HG03457 (cell line): ENCODE measurements around the gene SLC41A1.
A peak's percentile ranks its signal among the peaks of the same experiment; 100 is the strongest.
"Not testable (repeated sequence)": the region's sequence is repeated elsewhere in the genome, so short reads cannot be mapped to it uniquely, and the experiment has no call there.

Source experiments
- ATAC-seq: cut with Tn5 transposase; IDR thresholded peaks from one replicate; pipeline ENCODE4 v1.9.1; 2021; ENCODE audit warnings: moderate number of reproducible peaks; ENCODE audit not compliant: unreplicated experiment

Gene SLC41A1

DNA sequence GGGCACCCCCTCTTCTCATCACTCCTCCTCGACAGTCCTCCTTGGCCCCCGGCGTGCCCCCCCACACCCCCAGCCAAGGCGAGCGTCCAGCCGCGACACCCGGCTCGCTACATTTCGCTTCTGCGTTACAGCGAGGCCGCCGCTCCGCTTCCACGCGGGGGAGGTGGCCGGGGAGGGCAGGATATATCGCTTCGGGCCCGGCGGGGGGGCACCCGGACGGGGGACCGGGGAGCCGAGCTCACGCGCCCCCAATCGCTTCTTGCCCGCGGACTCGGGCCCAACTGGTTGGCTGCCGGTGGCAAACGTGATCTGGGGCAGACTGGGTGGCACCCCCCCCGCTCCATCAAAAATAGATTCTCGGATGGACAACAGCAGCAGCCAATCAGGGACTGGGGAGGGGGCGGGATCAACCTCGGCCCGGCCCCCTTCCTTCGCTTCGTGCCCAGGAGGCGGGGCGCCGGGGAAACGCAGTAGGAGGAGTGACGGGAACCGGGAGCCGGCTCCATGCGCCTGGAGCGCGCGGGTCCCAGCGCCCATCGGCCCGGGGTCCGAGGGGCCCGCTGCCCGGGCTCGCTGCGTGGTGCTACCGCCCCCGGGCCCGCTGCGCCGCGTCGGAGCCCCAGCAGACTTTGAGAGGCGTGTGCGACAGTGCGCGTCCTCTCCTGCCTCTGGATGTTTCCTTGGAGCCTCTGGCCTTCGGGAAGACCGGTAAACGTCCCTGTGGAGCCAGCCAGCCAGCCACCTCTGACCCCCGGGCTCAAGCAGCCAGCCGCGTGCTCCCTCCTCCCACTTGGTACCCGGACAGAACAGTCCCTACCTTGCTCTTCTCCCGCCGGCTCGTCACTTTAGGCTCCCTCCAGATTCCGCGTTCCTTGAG, at the start of gene SLC41A1:
Gene SLC41A1, minus strand, starts transcription at position 321 of the 877 bp plus-strand sequence. CDS start 2,757 bp downstream, outside the sequence.
- peak; percentile 74 for ATAC-seq

DNA sequence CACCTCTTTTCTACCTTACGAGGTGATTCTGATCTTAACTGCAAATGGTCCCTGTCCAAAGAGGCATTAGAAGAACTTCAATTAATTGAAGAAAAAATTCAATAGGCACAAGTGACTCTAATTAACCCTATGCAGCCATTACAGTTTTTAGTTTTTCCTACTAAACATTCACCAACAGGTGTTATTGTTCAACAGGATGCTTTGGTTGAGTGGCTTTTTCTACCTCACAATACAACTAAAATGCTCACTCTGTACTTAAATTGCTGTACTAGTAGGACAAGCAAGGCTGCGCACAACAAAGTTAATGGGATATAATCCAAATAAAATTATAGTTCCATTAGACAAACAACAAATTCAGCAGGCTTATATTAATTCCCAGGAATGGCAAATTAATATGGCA, 48.5 kb upstream of the SLC41A1 start:
- ATAC-seq = no peak

DNA sequence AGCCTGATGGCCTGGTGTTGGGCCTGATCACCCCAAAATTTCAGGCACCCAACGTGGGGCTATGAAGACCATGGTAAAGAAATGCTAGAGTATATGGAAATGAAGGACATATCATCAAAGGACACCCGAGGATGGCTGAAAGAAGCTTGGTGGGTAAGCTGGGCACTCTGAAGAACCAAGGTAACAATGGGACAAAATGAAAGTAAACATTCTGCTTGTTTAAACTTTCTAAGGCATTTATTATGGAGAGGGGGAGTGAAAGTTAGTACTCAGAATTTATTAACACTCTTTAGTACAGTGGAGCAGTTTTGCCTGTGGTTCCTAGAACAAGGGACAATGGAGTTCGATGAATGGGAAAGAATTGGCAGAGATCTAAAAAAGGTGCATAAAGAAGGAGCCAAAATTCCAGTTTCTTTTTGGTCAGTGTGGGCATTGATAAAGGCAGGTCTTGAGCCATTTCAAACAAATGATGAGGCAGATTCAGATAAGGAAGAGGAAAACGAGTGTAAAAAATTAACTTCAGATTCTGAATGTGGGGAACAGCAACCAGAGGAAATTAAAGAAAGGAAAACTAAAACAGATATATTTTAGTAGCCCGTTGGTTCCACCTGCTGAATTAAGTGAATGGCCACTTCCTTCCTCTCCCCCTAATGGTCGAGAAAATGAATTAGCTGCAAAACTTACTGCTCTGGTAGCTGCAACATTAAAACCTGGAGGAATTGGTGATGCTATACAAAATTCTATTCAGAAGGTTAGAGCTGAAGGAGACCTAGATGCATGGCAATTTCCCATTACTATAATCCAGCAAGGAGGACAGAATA, 45.4 kb upstream of the SLC41A1 start:
- no peak for ATAC-seq

- not testable (repeated sequence) for ATAC-seq
Measured at GRCh38 chr1:205857501-205857900, 44.5 kb upstream of the SLC41A1 start.

DNA sequence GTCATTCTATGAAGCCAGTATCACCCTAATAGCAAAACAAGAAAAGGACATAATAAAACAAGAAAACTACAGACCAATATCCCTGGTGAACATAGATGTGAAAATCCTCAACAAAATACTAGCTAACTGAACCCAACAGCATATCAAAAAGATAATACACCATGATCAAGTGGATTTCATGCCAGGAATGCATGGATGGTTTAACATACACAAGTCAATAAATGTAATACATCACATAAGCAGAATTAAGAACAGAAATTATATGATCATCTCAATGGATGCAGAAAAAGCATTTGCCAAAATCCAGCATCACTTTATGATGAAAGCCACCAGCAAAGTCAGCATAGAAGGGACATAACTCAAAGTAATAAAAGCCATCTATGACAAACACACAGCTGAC, 43.4 kb upstream of the SLC41A1 start:
- ATAC-seq = no peak

DNA sequence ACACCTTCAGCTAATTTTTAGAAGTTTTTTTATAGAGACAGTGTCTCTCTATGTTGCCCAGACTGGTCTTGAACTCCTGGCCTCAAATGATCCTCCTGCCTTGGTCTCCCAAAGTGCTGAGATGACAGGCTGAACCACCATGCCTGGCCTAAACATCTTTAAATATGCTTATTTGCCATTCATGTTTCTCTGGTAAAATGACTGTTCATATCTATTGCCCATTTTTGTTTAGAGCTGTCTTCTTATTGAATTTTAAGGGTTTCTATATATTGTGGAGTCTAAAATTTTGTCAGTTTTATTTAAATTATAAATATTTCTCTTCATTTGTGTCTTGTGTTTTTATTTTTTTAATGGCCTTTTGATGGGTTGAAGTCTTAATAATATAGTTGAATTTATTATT, 40.0 kb upstream of the SLC41A1 start:
- no peak for ATAC-seq

DNA sequence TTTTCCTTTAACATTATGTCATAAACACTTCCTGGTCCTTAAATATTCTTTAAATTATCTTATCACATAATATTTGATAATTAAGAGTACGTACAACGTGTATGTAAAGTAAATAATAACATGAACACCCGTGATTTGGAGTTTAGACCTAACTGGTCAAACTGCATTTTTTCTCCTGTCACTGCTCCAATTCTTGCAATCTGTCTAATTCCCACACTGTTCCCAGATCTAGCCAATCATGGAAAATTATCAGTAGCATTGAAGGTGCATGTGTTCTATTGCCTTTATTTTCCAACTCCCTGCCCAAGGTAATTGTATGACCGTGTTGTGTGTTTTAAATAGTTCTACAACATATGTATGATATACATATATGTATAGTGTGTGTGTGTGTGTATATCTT, 39.0 kb upstream of the SLC41A1 start:
- ATAC-seq = no peak

GRCh38 chr1:205849619-205850355, 36.8 kb upstream of the SLC41A1 start, which contains the start of gene PM20D1:
Gene PM20D1 (minus strand): TSS chr1:205850132. CDS start chr1:205850072, 60 bp downstream.
- ATAC-seq = peak; percentile 79

DNA sequence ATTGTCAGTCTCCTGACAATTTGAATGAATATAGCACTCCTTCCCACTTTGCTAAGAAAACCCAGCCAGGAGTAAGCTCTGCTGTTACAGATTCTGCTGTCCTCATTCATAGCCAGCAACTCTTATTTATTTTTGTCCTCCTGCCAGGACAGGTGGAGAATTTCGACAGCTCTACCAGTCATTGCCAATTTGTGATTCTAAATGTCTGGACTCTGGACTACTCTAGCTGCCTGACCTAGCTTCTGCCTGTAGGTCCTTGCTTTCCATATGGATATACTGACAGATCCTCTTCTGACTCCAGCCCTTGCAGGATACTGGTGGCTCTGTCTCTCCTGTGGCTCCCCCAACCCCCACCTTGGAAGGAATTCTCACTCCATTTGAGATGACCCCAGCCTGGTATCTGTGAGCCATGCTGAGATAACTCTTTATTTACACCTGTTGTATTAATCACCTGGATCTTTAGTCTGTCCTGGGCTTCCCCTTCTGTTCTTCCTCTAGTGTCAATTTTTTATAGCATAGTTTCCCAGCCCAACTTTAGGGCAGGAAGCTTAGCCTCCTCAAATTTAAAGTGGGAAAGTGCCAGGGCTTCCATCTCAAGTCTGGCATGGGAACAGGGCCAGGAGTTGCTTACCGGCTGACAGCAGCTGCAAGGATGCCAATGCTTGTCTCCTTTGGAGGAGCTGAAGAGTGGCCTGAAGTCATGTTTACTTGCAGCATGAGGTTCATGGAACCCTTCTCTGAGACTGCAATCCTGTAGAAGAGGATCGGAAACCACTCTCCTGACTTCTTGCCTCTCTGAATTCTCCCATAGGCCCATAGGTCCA, 30.2 kb upstream of the SLC41A1 start:
- ATAC-seq = no peak

- no peak for ATAC-seq
Measured at GRCh38 chr1:205842229-205842628, 29.2 kb upstream of the SLC41A1 start.

- no peak for ATAC-seq
Measured at GRCh38 chr1:205840146-205840923, 27.3 kb upstream of the SLC41A1 start.

DNA sequence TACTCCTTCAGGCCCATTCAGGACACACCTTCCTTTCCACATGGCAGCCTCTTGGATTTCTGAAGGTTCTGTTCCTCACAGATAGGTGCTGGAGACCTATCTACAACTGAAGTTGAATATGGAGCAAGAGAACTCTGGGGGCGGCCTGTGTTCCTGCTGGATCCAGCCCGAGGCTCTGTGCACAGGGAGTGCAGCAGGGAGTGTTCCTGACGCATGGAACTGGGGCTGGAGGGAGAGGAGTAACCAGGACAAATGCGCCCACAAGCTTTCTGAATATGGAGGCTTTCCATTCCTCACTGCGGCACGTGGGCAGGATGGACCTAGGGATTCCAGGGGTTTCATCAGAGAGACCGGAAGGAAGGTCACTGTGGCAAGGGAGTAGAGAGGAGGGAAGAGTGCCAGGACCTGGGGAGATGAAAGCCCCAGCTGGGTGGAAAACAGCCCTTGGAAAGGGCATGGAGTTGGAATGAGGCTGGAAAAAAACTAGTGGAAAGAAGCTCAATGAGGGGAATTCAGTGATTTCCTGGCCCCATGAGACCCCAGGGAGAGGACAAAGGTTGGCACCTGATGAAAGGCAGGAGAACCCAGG, 24.5 kb upstream of the SLC41A1 start:
- ATAC-seq = no peak

DNA sequence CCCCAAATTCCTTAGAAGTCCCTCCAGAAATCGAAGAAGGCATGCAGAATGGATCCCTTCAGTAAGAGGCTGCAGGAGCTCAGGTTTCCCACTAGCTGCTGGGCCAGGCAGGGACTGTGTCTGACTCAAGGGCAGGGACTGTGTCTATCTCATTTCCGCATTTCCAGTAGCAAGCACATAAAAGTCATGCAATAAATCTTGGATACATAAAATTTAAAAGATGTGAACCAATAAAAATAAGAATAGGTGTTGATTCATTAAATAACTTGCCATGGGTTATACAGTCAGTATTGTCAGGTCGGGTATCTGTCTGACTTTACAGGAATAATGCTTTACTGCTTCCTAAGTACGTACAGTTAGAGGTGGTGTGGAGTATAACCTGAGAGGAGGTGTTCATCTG, 21.8 kb upstream of the SLC41A1 start:
- ATAC-seq = no peak

GRCh38 chr1:205832326-205832751, 19.3 kb upstream of the SLC41A1 start:
- ATAC-seq = no peak

- ATAC-seq = no peak
Measured at GRCh38 chr1:205827623-205828022, 14.6 kb upstream of the SLC41A1 start.

DNA sequence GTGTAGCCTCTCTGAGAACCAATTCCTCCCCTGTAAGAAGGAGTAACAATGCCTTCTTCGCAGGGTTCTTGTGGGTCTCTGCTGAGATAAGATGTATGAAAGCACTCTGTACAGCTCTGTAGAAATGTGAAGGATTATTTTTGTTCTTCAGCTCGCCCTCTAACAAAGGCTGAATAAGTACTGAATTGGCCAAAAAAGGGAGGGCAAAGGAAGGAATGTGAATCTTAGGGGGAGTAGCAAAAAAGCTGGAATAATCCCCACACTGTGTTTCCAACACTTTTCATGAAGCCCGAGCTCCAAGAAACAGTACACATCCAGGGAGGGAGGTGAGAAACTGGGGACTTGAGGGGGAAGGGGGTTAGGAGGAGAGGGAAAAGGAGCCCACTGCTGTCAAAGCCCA, 14.0 kb upstream of the SLC41A1 start:
- no peak for ATAC-seq

GRCh38 chr1:205826016-205826806, 13.2 kb upstream of the SLC41A1 start:
- no peak for ATAC-seq

DNA sequence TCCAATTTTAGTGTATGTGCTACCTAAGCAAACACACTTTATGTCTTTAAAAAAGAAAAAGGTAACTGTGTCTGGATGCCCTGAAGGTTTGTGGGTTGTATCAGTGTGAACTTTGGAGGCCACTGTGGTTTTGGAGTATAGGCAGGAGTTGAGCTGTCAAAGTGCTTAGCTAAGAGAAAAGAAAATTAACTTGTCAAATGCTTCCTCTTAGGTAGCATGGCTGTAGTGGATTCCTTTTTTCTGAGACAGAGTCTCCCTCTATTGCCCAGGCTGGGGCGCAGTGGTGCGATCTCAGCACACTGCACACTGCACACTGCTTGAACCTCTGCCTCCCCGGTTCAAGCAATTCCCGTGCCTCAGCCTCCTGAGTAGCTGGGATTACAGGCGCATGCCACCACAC, 11.2 kb upstream of the SLC41A1 start:
- ATAC-seq = no peak
